HG03064 (cell line): ENCODE measurements around the gene RAPGEFL1.
"Not testable (repeated sequence)": the region's sequence is repeated elsewhere in the genome, so short reads cannot be mapped to it uniquely, and the experiment has no call there.

ENCODE experiments used
- ATAC-seq: cut with Tn5 transposase; IDR thresholded peaks from one replicate; pipeline ENCODE4 v1.9.1; 2021; ENCODE audit warnings: low read depth; ENCODE audit not compliant: unreplicated experiment

The RAPGEFL1 gene

GRCh38 chr17:40177275-40177874 lies at the start of gene RAPGEFL1:
Gene RAPGEFL1 (plus strand): TSS chr17:40177470. CDS start chr17:40177862, 392 bp downstream.
- no peak for ATAC-seq

DNA sequence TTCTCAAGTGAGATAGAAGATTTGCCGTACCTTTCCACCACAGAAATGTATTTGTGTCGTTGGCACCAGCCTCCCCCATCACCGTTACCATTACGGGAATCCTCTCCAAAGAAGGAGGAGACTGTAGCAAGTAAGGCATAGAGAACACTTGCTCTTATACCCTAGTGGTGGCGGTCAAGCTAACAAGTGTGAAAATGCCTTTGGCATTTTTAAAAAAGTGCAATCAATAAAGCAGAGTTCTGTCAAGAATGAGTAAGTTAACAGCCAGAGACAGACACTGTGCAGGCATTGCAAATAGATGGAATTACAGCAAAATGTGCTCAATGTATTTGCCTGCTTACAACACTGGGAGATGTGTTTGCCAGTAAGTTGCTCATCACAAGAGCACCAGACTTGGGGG lies 47.8 kb upstream of the RAPGEFL1 start:
- ATAC-seq, result no peak

DNA sequence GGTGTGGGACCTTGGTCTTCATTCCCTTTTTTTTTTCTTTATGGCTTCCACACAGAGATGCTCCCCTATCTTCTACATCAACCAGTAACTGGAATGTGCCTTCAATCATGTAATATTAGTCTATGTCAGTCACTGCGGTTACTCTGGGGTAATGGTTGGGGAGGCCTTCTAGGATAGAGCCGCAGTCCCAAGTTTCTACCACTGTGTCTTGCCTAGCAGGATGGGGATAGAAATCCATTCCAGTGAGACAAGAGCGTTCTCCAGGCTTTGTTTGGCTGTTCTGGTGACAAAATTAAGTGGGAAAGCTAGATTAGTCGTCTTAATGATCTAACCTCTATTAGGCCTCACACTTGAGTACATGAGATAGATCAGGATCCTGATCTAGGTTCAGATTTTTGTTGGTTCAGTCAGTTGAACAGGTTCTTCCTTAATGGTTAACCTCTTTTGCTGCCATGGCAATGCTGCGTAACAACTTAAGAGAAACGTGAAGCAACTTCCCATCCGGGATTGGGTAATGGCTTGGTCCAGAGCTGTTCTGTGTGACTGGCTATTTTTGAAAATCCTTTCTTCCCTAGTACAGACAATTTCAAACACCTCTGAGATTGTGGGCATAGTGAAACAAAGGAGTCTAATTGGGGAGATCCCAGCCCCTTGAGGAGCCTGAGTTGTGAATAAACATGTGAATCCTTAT lies 46.8 kb upstream of the RAPGEFL1 start:
- no peak for ATAC-seq

GRCh38 chr17:40134184-40134583 lies 43.1 kb upstream of the RAPGEFL1 start:
- ATAC-seq, result no peak

GRCh38 chr17:40135817-40136216 lies 41.5 kb upstream of the RAPGEFL1 start:
- no peak for ATAC-seq

GRCh38 chr17:40139566-40140058 lies 37.7 kb upstream of the RAPGEFL1 start:
- ATAC-seq, result peak; percentile 2

DNA sequence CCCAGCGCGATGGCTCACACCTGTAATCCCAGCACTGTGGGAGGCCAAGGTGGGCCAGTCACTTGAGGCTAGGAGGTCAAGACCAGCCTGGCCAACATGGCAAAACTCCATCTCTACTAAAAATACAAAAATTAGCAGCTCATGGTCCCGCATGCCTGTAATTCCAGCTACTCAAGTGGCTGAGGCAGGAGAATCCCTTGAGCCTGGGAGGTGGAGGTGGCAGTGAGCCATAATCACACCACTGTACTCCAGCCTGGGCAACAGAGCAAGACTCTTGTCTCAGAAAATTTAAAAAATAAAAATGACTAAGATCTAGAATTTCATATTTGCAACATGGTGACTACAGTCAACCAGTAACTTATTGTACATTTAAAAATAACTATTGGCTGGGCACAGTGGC lies 34.1 kb upstream of the RAPGEFL1 start:
- not testable (repeated sequence) for ATAC-seq

DNA sequence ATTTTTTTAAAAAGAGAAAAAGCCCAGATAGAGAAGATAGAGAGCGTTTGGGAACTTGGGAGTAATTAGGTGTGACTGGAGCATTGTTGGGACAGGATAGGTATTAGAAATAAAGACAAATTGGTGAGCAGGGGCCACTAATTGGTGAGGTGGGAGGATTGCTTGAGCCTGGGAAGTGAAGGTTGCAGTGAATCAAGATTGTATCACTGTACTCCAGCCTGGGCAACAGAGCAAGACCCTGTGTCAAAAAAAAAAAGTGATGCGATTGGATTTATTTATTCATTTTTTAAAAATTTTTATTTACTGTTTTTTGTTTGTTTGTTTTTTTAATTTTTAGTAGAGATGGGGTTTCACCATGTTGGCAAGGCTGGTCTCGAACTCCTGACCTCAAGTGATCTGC lies 31.8 kb upstream of the RAPGEFL1 start:
- ATAC-seq, result no peak

DNA sequence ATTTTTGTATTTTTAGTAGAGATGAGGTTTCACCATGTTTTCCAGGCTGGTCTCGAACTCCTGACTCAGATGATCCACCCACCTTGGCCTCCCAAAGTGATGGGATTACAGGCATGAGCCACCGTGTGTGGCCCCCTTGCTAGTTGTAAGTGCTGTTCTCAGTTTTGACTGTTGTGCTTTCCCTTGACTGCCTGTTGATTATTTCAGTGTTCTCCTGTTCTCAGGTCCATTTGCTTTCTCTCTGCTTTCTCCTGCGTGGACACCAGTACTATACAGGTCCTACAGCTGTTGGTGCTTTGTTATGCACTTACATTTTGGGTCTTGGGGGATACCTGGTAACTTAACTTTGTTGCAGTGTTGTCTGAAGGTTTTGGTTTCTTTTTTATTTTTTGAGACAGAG lies 28.7 kb upstream of the RAPGEFL1 start:
- no peak for ATAC-seq

DNA sequence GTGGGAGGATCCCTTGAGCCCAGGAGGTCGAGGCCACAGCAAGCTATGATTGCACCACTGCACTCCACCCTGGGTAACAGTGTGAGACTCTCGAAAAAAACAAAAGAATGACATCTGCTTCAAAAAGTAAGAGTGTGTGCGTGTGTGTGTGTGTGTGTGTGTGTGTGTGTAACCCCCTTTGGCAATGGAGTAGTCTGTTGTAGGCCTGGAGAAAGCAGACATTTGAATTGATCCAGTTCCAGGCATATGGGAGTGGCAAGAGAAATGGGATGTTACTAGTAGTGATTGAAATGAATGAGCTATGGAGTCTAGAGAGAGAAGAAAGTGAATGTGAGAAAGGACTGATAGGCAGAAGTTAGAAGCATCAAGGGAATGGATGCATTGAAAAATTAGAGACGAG lies 27.0 kb upstream of the RAPGEFL1 start:
- no peak for ATAC-seq

- no peak for ATAC-seq
Observed at GRCh38 chr17:40151414-40151963, 25.8 kb upstream of the RAPGEFL1 start.

DNA sequence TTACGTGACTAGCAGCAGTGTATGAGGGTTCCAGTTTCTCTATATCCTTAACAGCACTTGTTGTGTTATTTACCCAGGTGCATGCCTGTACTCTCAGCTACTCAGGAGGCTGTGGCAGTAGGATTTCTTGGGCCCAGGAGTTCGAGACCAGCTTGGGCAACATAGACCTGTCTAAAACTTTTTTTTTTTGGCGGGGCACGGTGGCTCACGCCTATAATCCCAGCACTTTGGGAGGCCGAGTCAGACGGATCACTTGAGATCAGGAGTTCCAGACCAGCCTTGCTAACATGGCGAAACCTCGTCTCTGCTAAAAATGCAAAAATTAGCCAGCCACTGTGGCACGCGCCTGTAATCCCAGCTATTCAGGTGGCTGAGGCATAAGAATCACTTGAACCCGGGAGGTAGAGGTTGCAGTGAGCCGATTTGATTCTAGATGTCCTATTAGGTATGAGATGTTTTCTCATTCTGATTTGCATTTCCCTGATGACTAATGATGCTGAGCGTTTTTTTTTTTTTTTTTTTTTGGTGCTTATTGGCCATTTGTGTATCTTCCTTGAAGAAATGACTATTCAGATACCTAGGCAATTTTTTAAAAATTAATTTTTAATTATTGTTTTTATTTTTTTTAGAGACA lies 23.6 kb upstream of the RAPGEFL1 start:
- no peak for ATAC-seq

- no peak for ATAC-seq
Observed at GRCh38 chr17:40157973-40158372, 19.3 kb upstream of the RAPGEFL1 start.

GRCh38 chr17:40158438-40159013 lies 18.7 kb upstream of the RAPGEFL1 start:
- ATAC-seq, result no peak

DNA sequence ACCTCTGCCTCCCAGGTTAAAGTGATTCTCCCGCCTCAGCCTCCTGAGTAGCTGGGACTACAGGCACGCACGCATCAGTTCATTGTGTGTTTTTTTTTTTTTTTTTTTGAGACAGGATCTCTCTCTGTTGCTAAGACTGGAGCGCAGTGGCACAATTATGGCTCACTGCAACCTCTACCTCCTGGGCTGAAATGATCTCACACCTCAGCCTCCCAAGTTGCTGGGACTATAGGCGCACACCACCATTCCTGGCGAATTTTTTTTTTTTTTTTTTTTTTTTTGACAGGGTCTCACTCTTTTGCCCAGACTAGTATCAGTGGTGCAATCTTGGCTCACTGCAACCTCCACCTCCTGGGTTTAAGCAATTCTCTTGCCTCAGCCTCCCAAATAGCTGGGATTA lies 17.8 kb upstream of the RAPGEFL1 start:
- ATAC-seq, result no peak

DNA sequence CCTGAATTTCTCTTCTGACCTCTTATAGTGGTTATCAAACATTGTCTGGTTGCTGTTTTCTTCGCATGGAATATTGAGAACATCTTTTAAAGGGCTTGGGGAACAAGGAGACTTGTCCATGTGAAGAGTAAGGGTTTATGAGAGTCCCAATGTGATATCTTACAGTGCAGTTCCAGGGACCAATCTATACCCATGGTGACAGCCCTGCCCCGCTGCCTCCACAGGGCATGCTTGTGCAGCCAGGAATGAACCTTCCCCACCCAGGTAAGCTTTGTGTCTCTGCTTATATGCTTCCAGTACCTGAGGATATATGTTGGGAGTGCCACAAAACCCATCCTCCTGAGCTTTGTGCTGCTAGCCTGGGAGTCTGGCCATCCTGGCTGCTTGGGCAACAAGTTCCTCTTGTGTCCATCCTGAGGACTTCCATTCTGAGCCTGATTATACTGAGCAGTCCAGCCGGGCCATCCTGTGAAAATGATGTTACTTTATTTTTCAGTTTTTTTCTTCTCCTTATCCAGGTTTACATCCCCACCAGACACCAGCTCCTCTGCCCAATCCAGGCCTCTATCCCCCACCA lies 9.5 kb upstream of the RAPGEFL1 start:
- ATAC-seq, result no peak

- no peak for ATAC-seq
Observed at GRCh38 chr17:40168262-40168832, 8.9 kb upstream of the RAPGEFL1 start.

GRCh38 chr17:40170325-40170724 lies 6.9 kb upstream of the RAPGEFL1 start:
- ATAC-seq, result no peak

GRCh38 chr17:40171750-40172149 lies 5.5 kb upstream of the RAPGEFL1 start:
- ATAC-seq, result no peak

- no peak for ATAC-seq
Observed at GRCh38 chr17:40173091-40173777, 4.0 kb upstream of the RAPGEFL1 start.
